SK-N-DZ (cell line): Measurements from ENCODE around the gene DNAJC5G.
"Not testable (repeated sequence)": the region's sequence is repeated elsewhere in the genome, so short reads cannot be mapped to it uniquely, and the experiment has no call there.

Experiments
- DNase-seq: peaks from one replicate; pipeline ENCODE4 v3.0.0-alpha.2; 2015; ENCODE audit warnings: low spot score

The DNAJC5G gene

GRCh38 chr2:27280826-27281225 is 5.6 kb downstream of the DNAJC5G start:
- no peak for DNase-seq

GRCh38 chr2:27281442-27281841 is 6.2 kb downstream of the DNAJC5G start:
- no peak for DNase-seq

GRCh38 chr2:27281855-27282559 is 6.8 kb downstream of the DNAJC5G start, which contains the start of gene TRIM54:
TSS of gene TRIM54 (plus strand) at chr2:27282429. CDS start at chr2:27282732, 303 bp downstream.
- DNase-seq = no peak

GRCh38 chr2:27282892-27283291 is 7.7 kb downstream of the DNAJC5G start:
- no peak for DNase-seq

GRCh38 chr2:27284996-27285395 is 9.8 kb downstream of the DNAJC5G start:
- no peak for DNase-seq

GRCh38 chr2:27285481-27285880 is 10.2 kb downstream of the DNAJC5G start:
- DNase-seq = no peak

- DNase-seq = no peak
Observed at GRCh38 chr2:27288610-27289009, 13.4 kb downstream of the DNAJC5G start.

GRCh38 chr2:27290549-27290948 is 15.3 kb downstream of the DNAJC5G start:
- no peak for DNase-seq

- no peak for DNase-seq
Observed at GRCh38 chr2:27291865-27292264, 16.6 kb downstream of the DNAJC5G start.

GRCh38 chr2:27294928-27295327 is 19.7 kb downstream of the DNAJC5G start:
- no peak for DNase-seq

GRCh38 chr2:27296481-27296880 is 21.2 kb downstream of the DNAJC5G start:
- DNase-seq = no peak

GRCh38 chr2:27297195-27297594 is 22.0 kb downstream of the DNAJC5G start:
- DNase-seq = no peak

GRCh38 chr2:27298391-27299080 is 23.3 kb downstream of the DNAJC5G start:
- no peak for DNase-seq

- DNase-seq = not testable (repeated sequence)
Observed at GRCh38 chr2:27300606-27301005, 25.4 kb downstream of the DNAJC5G start.

- DNase-seq = peak; percentile 73
Observed at GRCh38 chr2:27303093-27304025, 28.1 kb downstream of the DNAJC5G start.

GRCh38 chr2:27304488-27305240 is 29.4 kb downstream of the DNAJC5G start:
- DNase-seq = no peak

- no peak for DNase-seq
Observed at GRCh38 chr2:27305516-27305915, 30.3 kb downstream of the DNAJC5G start.

GRCh38 chr2:27306136-27306535 is 30.9 kb downstream of the DNAJC5G start:
- DNase-seq = no peak

- DNase-seq = no peak
Observed at GRCh38 chr2:27306573-27307286, 31.5 kb downstream of the DNAJC5G start.

GRCh38 chr2:27307287-27307544 is 32.0 kb downstream of the DNAJC5G start:
- no peak for DNase-seq
